Activated CD4-positive, alpha-beta T cell treated with anti-CD3 and anti-CD28 coated beads, Interleukin-2, amount 50 U/mL, for 1 hour (primary cell): ENCODE measurements around the gene NTN4.
"Not testable (repeated sequence)": the region's sequence is repeated elsewhere in the genome, so short reads cannot be mapped to it uniquely, and the experiment has no call there.

Experiments
- DNase-seq: peaks from one replicate; pipeline ENCODE4 v3.0.0-alpha.2; 2020

Gene NTN4

GRCh38 chr12:95790033-95790916 is at the start of gene NTN4:
NTN4 (minus strand) TSS chr12:95790764; CDS start chr12:95790309, 455 bp downstream.
- DNase-seq: peak; percentile 14

- no peak for DNase-seq
Measured at GRCh38 chr12:95838125-95838524, 47.6 kb upstream of the NTN4 start.

GRCh38 chr12:95837240-95838038 is 46.9 kb upstream of the NTN4 start:
- no peak for DNase-seq

- DNase-seq: no peak
Measured at GRCh38 chr12:95836630-95837239, 46.2 kb upstream of the NTN4 start.

- DNase-seq: no peak
Measured at GRCh38 chr12:95836185-95836609, 45.6 kb upstream of the NTN4 start.

GRCh38 chr12:95834572-95834971 is 44.0 kb upstream of the NTN4 start:
- DNase-seq: no peak

- no peak for DNase-seq
Measured at GRCh38 chr12:95830335-95831089, 39.9 kb upstream of the NTN4 start.

- no peak for DNase-seq
Measured at GRCh38 chr12:95829395-95829794, 38.8 kb upstream of the NTN4 start.

GRCh38 chr12:95820096-95820703 is 29.6 kb upstream of the NTN4 start:
- DNase-seq: no peak

- no peak for DNase-seq
Measured at GRCh38 chr12:95815632-95816212, 25.2 kb upstream of the NTN4 start.

- DNase-seq: not testable (repeated sequence)
Measured at GRCh38 chr12:95812155-95812554, 21.6 kb upstream of the NTN4 start.

GRCh38 chr12:95810411-95810810 is 19.8 kb upstream of the NTN4 start:
- DNase-seq: no peak

GRCh38 chr12:95809000-95809680 is 18.6 kb upstream of the NTN4 start:
- no peak for DNase-seq

- DNase-seq: no peak
Measured at GRCh38 chr12:95808146-95808545, 17.6 kb upstream of the NTN4 start.

- DNase-seq: no peak
Measured at GRCh38 chr12:95805864-95806671, 15.5 kb upstream of the NTN4 start.

GRCh38 chr12:95804291-95804690 is 13.7 kb upstream of the NTN4 start:
- no peak for DNase-seq

GRCh38 chr12:95803817-95804216 is 13.3 kb upstream of the NTN4 start:
- DNase-seq: no peak

- DNase-seq: no peak
Measured at GRCh38 chr12:95802482-95803270, 12.1 kb upstream of the NTN4 start.

GRCh38 chr12:95796982-95797289 is 6.4 kb upstream of the NTN4 start:
- no peak for DNase-seq
